ENCODE results near the gene RPL21. TPM values are rescaled to one million over a fixed set of nuclear protein-coding genes. Genes with fewer than 3 reads are reported as not detected.

The RPL21 gene
- total RNA-seq, 2 donors from 2014 or later: 748 to 990 TPM

DNA sequence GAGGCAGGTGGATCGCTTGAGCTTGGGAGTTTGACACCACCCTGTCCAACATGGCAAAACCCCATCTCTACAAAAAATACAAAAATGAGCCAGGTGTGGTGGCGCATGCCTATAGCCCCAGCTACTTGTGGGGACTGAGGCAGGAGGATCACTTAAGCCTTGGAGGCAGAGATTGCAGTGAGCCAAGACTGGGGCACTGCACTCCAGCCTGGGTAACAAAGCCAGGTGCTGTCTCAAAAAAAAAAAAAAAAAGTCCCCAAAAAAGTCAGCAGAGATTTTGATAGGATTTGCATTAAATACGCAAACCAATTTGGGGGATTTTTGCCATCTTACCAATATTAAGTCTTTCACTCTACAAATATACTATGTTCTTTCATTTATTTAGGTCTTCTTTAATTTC, 21.7 kb upstream of the RPL21 start:
- Mint-ChIP-seq H3K27ac (no peak overlapping the region), H3K4me1 (ENCODE audit: low read depth in 2 of 2) (no peaks in the 10 kb centered on the region), H3K27me3 (peaks cover 0 to 12% of the 10 kb centered on the region in 2 donors), H3K4me3 (no peak overlapping the region), H3K36me3 (peaks cover 24% of the 10 kb centered on the region), H3K9me3 (peaks cover 9% of the 10 kb centered on the region)
- no peak for ATAC-seq
- DNase-seq (ENCODE audit: low spot score): no peak

DNA sequence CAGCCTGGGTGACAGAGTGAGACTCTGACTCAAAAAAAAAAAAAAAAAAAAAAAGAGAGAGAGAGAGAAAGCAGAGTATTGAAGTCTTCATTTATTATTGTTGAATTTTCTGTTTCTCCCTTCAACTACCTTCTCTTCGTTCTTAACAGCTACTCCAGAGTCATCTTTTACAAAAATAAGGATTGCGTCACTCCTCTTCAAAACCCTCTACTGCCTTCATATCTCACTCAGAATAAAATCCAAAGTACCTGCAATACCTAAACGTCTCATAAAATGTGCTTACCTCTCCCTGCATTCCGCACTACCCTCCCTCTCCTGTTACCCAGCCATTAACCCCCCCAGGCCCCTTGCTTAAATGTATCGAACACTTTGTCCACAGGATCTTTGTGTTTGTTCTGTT, 17.4 kb upstream of the RPL21 start:
- H3K9me3 Mint-ChIP-seq: peaks cover 9% of the 10 kb centered on the region
- H3K27me3 Mint-ChIP-seq: peaks cover 0 to 7% of the 10 kb centered on the region in 2 donors
- H3K36me3 Mint-ChIP-seq: peaks cover 17% of the 10 kb centered on the region
- ATAC-seq (no peak), DNase-seq (ENCODE audit: low spot score) (no peak)
- H3K4me3 Mint-ChIP-seq: no peak overlapping the region
- H3K4me1 Mint-ChIP-seq (ENCODE audit: low read depth in 2 of 2): no peaks in the 10 kb centered on the region
- no peak overlapping the region for H3K27ac Mint-ChIP-seq

DNA sequence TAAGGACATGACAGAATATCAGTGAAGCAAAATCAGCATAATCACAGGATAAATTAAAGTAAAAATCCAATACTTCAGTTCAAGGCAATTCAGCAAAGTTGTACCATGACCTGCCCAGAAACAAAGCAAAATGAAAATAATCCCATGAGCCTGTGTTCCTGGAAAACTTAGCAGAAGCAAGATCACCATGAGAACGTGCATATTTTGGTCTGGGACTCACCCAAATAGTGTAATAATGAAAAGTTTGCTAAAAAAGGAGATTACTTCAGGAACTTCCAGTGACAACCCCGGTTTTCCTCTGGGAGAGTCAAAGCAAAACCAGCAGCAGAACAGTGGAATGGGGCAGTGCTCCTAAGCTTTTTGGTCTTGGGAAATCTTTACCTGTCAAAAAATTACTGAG, 14.9 kb upstream of the RPL21 start:
- H3K36me3 Mint-ChIP-seq: peaks cover 14% of the 10 kb centered on the region
- DNase-seq (ENCODE audit: low spot score) (no peak), ATAC-seq (no peak)
- H3K9me3 Mint-ChIP-seq: peaks cover 9% of the 10 kb centered on the region
- H3K27me3 Mint-ChIP-seq: peaks cover 0 to 7% of the 10 kb centered on the region in 2 donors
- H3K27ac Mint-ChIP-seq: no peak overlapping the region
- no peaks in the 10 kb centered on the region for H3K4me1 Mint-ChIP-seq (ENCODE audit: low read depth in 2 of 2)
- H3K4me3 Mint-ChIP-seq: no peak overlapping the region

DNA sequence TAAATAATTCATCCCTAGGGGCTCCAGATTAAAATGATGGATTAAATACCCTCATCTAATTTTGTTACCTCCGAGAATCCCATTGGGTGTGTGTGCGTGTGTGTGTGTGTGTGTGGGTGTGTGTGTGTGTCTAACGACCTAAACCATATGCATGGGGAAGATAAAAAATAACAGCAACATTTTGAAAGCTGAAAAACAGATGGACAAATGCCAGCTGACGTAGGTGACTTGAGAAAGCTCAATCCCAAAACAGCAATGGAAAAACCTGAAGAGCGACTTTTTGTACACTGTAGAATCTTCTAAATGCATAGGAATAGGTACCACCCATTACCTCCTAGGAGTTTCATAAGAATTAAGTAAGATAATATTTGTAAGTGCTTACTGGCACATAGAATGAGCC, 8.7 kb upstream of the RPL21 start:
- Mint-ChIP-seq H3K9me3 (no peaks in the 10 kb centered on the region), H3K27ac (no peak overlapping the region), H3K4me1 (ENCODE audit: low read depth in 2 of 2) (peaks cover 0 to under 1% of the 10 kb centered on the region in 2 donors), H3K36me3 (no peaks in the 10 kb centered on the region), H3K27me3 (no peaks in the 10 kb centered on the region), H3K4me3 (no peak overlapping the region)
- DNase-seq (ENCODE audit: low spot score): no peak
- no peak for ATAC-seq

DNA sequence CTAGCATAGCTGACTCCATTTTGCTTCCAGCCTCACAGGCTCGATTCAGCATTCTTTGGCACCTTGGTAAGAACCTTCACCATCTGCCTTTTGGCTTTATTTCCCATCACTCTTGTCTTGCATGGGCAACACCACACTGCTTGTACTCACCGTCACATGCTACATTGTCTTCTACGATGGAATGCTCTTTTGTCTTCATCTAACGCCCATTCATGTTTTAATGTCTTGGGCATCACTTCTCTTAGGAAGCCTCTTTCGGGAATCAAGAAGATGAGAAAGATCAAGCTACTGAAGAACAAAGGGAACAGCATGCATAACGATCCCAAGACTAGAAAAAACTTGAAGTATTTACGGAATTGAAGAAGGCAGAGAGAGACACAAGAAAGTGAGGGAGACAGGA, 5.7 kb upstream of the RPL21 start:
- Mint-ChIP-seq H3K36me3 (no peaks in the 10 kb centered on the region), H3K27me3 (no peaks in the 10 kb centered on the region), H3K27ac (no peak overlapping the region), H3K9me3 (no peaks in the 10 kb centered on the region), H3K4me1 (ENCODE audit: low read depth in 2 of 2) (peaks cover 4 to 5% of the 10 kb centered on the region in 2 donors), H3K4me3 (no peak overlapping the region)
- ATAC-seq: no peak
- DNase-seq (ENCODE audit: low spot score): no peak

DNA sequence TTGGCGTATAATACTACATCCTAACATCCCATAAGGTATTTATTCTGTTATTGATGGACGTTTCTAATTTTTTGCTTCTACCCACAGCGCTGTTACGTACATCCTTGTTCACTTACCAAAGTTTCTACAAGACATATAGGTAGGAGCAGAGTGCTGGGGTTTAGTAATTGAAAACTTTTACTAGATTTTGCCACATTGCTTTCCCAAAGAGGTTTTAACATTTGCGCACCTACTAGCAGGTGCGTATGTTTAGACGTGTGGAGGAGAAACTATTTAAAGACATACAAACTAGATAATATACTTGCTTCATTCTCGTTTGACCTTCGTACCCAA, 559 bp upstream of the RPL21 start:
- Mint-ChIP-seq H3K4me1 (ENCODE audit: low read depth in 2 of 2) (peaks cover 33 to 43% of the 10 kb centered on the region in 2 donors), H3K27ac (peak overlapping the region; percentile 98 to 99)

DNA sequence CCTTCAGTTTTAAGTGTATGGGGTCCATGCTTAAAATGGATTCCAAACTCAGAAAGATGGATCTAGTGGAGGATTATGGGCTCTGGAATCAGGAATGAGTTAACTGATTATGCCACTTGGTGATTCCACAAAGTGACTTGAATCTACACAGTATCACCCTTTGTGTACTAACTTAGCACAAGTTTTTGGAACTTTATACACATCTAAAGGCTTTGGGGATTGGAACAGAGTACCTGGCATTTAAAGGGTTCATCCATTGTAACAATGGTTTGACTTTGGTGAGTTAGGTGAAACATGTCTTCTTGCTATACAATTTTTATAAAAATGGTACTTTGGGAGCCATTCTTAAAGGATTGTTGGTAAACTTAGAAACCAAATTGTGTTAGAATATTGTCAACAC, 1.1 kb downstream of the RPL21 start:
- Mint-ChIP-seq H3K4me1 (ENCODE audit: low read depth in 2 of 2) (peaks cover 33 to 43% of the 10 kb centered on the region in 2 donors), H3K27ac (peak overlapping the region; percentile 98 to 99), H3K9me3 (no peaks in the 10 kb centered on the region), H3K4me3 (peak overlapping the region; percentile 96), H3K27me3 (no peaks in the 10 kb centered on the region), H3K36me3 (peaks cover 33% of the 10 kb centered on the region)
- no peak for ATAC-seq
- no peak for DNase-seq (ENCODE audit: low spot score)

More for the DNA sequence above, 559 bp upstream of the RPL21 start:
- no peaks in the 10 kb centered on the region for H3K27me3 Mint-ChIP-seq
- DNase-seq (ENCODE audit: low spot score): no peak
- no peaks in the 10 kb centered on the region for H3K9me3 Mint-ChIP-seq
- no peak for ATAC-seq
- H3K4me3 Mint-ChIP-seq: peak overlapping the region; percentile 96
- H3K36me3 Mint-ChIP-seq: peaks cover 33% of the 10 kb centered on the region

DNA sequence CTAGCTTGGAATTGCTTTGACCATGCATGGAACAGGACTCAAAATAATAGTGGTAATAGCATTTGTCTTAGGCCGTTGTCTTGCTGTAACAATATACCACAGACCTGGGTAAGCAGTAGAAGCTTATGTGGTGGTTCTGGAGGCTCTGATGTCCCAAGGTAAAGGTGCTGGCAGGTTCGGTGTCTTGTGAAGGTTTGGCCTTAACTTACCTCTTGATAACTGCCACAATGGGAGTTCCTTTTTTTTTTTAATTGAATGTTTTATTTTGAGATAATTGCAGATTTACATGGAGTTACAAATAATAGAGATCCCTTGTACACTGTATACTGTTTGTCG, 5.8 kb downstream of the RPL21 start:
- Mint-ChIP-seq H3K4me1 (ENCODE audit: low read depth in 2 of 2) (peaks cover 45 to 60% of the 10 kb centered on the region in 2 donors), H3K27me3 (no peaks in the 10 kb centered on the region), H3K9me3 (no peaks in the 10 kb centered on the region), H3K4me3 (no peak overlapping the region), H3K27ac (no peak overlapping the region), H3K36me3 (peaks cover 51% of the 10 kb centered on the region)
- DNase-seq (ENCODE audit: low spot score): no peak
- no peak for ATAC-seq

DNA sequence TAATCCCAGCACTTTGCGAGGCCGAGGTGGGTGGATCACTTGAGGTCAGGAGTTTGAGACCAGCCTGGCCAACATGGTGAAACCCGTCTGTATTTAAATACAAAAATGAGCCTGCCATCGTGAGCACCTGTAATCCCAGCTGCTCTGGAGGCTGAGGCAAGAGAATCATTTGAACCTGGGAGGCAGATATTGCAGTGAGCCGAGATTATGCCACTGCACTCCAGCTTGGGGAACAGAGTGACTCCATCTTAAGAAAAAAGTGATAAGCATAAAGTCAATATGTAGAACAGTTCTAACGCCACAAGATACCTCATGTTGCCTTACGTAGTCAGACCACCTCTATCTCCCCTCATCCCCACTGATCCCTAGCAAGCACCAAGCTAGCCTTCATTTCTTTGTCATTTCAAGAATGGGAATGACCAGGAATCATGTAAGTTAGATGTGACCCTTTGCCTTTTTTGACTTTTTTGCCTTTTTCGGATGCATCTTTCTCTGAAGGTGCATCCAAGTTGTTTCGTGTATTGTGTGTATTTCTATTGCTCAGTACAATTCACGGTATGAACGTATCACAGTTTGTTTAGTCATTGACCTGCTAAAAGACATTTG, 6.4 kb downstream of the RPL21 start:
- Mint-ChIP-seq H3K27ac (no peak overlapping the region), H3K9me3 (no peaks in the 10 kb centered on the region), H3K27me3 (no peaks in the 10 kb centered on the region), H3K4me3 (no peak overlapping the region), H3K4me1 (ENCODE audit: low read depth in 2 of 2) (peaks cover 42 to 54% of the 10 kb centered on the region in 2 donors), H3K36me3 (peaks cover 46% of the 10 kb centered on the region)
- DNase-seq (ENCODE audit: low spot score): no peak
- no peak for ATAC-seq

DNA sequence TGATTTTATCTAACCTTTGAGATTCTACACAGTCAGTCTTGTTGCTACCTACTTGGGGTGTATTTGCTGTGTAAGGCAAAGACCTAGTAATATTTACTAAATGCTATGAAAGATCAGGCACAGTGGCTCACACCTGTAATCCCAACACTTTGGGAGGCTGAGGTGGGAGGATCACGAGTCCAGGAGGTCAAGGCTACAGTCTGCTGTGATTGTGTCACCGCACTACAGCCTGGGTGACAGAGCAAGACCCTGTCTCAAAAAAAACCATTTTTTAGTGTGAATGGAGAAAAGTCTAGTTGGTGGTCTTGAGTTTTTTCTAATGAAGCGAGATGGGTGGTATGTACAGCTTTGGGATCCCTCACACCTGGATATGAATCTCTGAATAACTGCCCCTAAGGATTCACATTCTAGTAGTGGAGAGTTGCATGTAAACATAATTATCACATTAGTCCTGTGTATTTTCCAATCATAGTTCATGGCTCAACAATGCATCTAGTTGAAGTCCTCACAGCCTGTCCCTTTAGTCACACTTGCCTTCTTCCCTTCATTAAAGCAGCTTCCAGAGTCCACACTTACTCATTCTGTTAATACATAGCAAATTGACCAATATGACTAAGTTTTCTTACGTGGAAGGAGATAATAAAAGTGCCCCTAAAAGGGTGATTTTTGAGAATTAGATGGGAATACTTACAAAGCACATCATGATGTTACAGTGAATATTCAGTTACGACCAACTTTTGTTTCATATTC, 7.5 kb downstream of the RPL21 start:
- H3K27me3 Mint-ChIP-seq: no peaks in the 10 kb centered on the region
- peak overlapping the region; percentile 50 to 59 for H3K27ac Mint-ChIP-seq
- peaks cover 31 to 44% of the 10 kb centered on the region in 2 donors for H3K4me1 Mint-ChIP-seq (ENCODE audit: low read depth in 2 of 2)
- ATAC-seq (peak in 1 of 2 donors; percentile 64), DNase-seq (ENCODE audit: low spot score) (no peak)
- no peaks in the 10 kb centered on the region for H3K9me3 Mint-ChIP-seq
- peak overlapping the region; percentile 0 for H3K4me3 Mint-ChIP-seq
- H3K36me3 Mint-ChIP-seq: peaks cover 35% of the 10 kb centered on the region

DNA sequence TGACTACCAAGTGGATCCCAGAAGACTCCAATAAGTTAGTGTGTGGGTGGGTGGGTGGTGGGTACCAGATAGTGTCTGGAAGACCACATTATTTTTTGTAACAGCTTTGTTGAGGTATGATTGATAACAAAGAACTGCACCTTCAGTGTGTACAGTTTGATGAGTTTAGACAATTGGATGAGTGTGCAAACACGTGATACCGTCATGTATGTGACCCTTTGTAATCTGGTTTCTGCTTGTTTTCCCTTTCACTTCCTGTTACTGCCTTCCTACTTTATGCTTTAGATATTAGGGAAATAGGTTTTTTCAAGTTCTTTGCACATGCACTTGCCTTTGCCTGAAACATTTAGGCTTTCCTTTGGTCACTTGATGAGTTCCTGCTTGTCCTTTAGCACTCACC, 8.5 kb downstream of the RPL21 start:
- Mint-ChIP-seq H3K9me3 (no peaks in the 10 kb centered on the region), H3K4me1 (ENCODE audit: low read depth in 2 of 2) (peaks cover 24 to 36% of the 10 kb centered on the region in 2 donors)

DNA sequence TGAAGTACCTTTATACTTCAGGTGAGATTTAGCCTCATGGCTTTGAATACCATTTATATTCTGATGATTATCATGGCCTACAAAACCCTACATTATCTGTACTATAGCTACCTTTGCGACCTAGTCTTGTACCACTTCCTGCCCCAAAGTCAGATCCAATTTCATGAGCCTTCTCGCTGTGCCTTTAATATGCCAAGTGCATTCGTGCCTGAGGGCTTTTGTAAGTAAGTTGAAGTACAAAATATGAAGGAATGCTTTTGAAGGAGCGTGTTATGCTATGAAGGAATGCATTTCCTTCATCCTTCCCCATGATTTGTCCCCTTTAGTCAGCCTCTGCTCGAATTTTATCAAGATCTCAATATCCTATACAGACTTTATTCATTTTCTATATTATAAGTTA, 10.0 kb downstream of the RPL21 start:
- no peaks in the 10 kb centered on the region for H3K27me3 Mint-ChIP-seq
- no peak overlapping the region for H3K4me3 Mint-ChIP-seq
- H3K9me3 Mint-ChIP-seq: no peaks in the 10 kb centered on the region
- no peak for DNase-seq (ENCODE audit: low spot score)
- peak overlapping the region in 1 of 2 donors; percentile 70 for H3K27ac Mint-ChIP-seq
- no peak for ATAC-seq
- peaks cover 23% of the 10 kb centered on the region for H3K36me3 Mint-ChIP-seq
- H3K4me1 Mint-ChIP-seq (ENCODE audit: low read depth in 2 of 2): peaks cover 21 to 34% of the 10 kb centered on the region in 2 donors

More for the DNA sequence above, 8.5 kb downstream of the RPL21 start:
- Mint-ChIP-seq H3K27ac (peak overlapping the region; percentile 50 to 59), H3K4me3 (no peak overlapping the region), H3K36me3 (peaks cover 27% of the 10 kb centered on the region), H3K27me3 (no peaks in the 10 kb centered on the region)
- no peak for DNase-seq (ENCODE audit: low spot score)
- ATAC-seq: peak in 1 of 2 donors; percentile 6

DNA sequence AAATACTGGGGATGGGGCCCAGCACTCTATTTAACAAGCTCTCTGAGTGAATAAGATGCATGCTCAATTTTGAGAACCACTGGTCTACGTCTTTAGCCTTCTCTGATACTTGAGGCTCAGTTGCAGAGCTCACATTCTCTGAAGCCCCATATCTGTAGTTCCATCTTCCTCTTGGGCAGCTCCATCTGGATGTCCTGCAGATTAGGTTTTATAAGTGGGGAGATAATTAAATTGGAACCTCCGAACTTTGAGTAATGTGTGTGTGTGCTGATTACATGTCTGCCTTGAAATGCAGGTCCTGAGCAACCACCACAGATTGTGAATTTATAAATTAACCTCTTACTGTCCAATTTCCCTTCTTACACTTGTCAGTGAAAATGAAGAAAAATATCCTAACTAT, 12.1 kb downstream of the RPL21 start:
- H3K27ac Mint-ChIP-seq: no peak overlapping the region

DNA sequence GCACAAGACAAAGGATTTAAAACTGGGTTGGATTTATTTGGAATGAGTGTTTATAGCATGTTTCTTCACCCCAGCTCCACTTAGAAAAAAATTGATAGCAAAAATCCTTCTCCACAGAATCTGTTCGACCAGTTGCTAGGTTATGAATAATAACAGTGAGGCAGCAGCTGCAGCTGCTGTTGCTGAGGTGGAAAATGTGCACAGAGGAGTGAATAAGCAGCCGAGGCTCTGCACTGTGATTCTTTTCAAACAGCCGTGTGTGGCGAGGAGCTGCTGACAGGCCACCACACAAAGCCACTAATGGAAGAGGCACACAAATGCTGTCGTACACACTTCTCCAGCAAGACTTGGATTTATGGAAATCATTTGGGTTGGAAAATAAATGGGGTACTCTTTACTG, 12.8 kb downstream of the RPL21 start:
- H3K36me3 Mint-ChIP-seq: peaks cover 9% of the 10 kb centered on the region
- H3K4me1 Mint-ChIP-seq (ENCODE audit: low read depth in 2 of 2): peaks cover 15 to 18% of the 10 kb centered on the region in 2 donors
- no peaks in the 10 kb centered on the region for H3K9me3 Mint-ChIP-seq
- no peak overlapping the region for H3K4me3 Mint-ChIP-seq
- H3K27me3 Mint-ChIP-seq: no peaks in the 10 kb centered on the region
- no peak for ATAC-seq
- H3K27ac Mint-ChIP-seq: peak overlapping the region in 1 of 2 donors; percentile 8
- no peak for DNase-seq (ENCODE audit: low spot score)

More for the DNA sequence above, 12.1 kb downstream of the RPL21 start:
- ATAC-seq (no peak), DNase-seq (ENCODE audit: low spot score) (no peak)
- Mint-ChIP-seq H3K4me1 (ENCODE audit: low read depth in 2 of 2) (peaks cover 22 to 26% of the 10 kb centered on the region in 2 donors), H3K27me3 (no peaks in the 10 kb centered on the region), H3K9me3 (no peaks in the 10 kb centered on the region), H3K4me3 (no peak overlapping the region), H3K36me3 (peaks cover 16% of the 10 kb centered on the region)

All from natural killer cell treated with Interleukin-12 subunit alpha and Interleukin-12 subunit beta and Interleukin-15 and Interleukin-18, amount 100 ng/mL, for 72 hours (primary cell).